CD14-positive monocyte (primary cell): ENCODE data around the gene VWA5B2. TPM values are rescaled to one million over a fixed set of nuclear protein-coding genes. Genes with fewer than 3 reads are reported as not detected.

Experiments
- DNase-seq, 3 donors: peaks; one replicate each; pipeline ENCODE4 v3.0.0-alpha.2; 2011 to 2022
- H2AFZ ChIP-seq: 2 replicates; pipeline ENCODE4 v1.6.0; 2012; ENCODE audit warnings: mild to moderate bottlenecking, low read depth, low read length, inconsistent platforms; ENCODE audit not compliant: insufficient read depth, poor library complexity, severe bottlenecking
- H3K27ac ChIP-seq, 2 donors: 1 replicate in 1 of 2; 2 replicates in 1 of 2; pipeline ENCODE4 v1.5.1; 2012 to 2013; ENCODE audit warnings: low read length in 2 of 2, control low read depth in 1 of 2, inconsistent platforms in 1 of 2, low read depth in 1 of 2, mild to moderate bottlenecking in 1 of 2
- H3K27me3 ChIP-seq, 2 donors: one replicate each; pipeline versions ENCODE4 v1.6.0 to v1.6.1; 2011 to 2013; ENCODE audit warnings: low read length in 2 of 2; ENCODE audit not compliant: control insufficient read depth in 2 of 2, insufficient read depth in 2 of 2
- H3K36me3 ChIP-seq, 2 donors: replicated peaks in 1 of 2; 1 replicate in 1 of 2; 2 replicates in 1 of 2; pipeline versions ENCODE4 v1.5.1 to v1.6.1; 2012 to 2013; ENCODE audit warnings: low read length in 2 of 2, control low read depth in 1 of 2, inconsistent platforms in 1 of 2, mild to moderate bottlenecking in 1 of 2; ENCODE audit not compliant: insufficient read depth in 2 of 2, control insufficient read depth in 1 of 2
- H3K4me1 ChIP-seq, 2 donors: 1 replicate in 1 of 2; 2 replicates in 1 of 2; pipeline versions ENCODE4 v1.5.1 to v1.6.1; 2012 to 2013; ENCODE audit warnings: low read length in 2 of 2, control low read depth in 1 of 2, inconsistent platforms in 1 of 2, mild to moderate bottlenecking in 1 of 2, moderate library complexity in 1 of 2; ENCODE audit not compliant: insufficient read depth in 2 of 2, control insufficient read depth in 1 of 2
- H3K4me2 ChIP-seq: replicated peaks from 2 replicates; pipeline ENCODE3; 2012; ENCODE audit warnings: low read length, moderate library complexity, mild to moderate bottlenecking; ENCODE audit not compliant: poor library complexity, severe bottlenecking; ENCODE audit errors: extremely low read depth
- H3K4me3 ChIP-seq, 3 experiments: fragments of 200-600 bp in 1 of 3; sonication (generic) in 1 of 3; replicated peaks in 1 of 3; 1 replicate in 2 of 3; 2 replicates in 1 of 3; pipeline ENCODE4 v1.5.1; 2011 to 2013; ENCODE audit warnings: low read length in 3 of 3, mild to moderate bottlenecking in 3 of 3, control low read depth in 2 of 3, low read depth in 2 of 3, inconsistent platforms in 1 of 3, moderate library complexity in 1 of 3
- H3K79me2 ChIP-seq: 2 replicates; pipeline ENCODE4 v1.6.0; 2012; ENCODE audit warnings: mild to moderate bottlenecking, control low read depth, inconsistent platforms, low read length, moderate library complexity; ENCODE audit not compliant: insufficient read depth
- H3K9ac ChIP-seq: 2 replicates; pipeline ENCODE4 v1.6.0; 2017; ENCODE audit warnings: low read length, mild to moderate bottlenecking; ENCODE audit not compliant: insufficient read depth, poor library complexity, severe bottlenecking
- H3K9me3 ChIP-seq, 2 donors: replicated peaks in 1 of 2; 1 replicate in 1 of 2; 2 replicates in 1 of 2; pipeline versions ENCODE4 v1.5.1 to v1.6.1; 2012 to 2013; ENCODE audit warnings: low read length in 2 of 2, control low read depth in 1 of 2; ENCODE audit not compliant: control insufficient read depth in 1 of 2, insufficient read depth in 1 of 2
- H4K20me1 ChIP-seq: 2 replicates; pipeline ENCODE4 v1.6.0; 2012; ENCODE audit warnings: mild to moderate bottlenecking, low read length, control low read depth, moderate library complexity; ENCODE audit not compliant: insufficient read depth
- H3K27ac Mint-ChIP-seq, 7 donors: one replicate each; pipeline ENCODE4 v1.8.0; 2020; ENCODE audit warnings: mild to moderate bottlenecking in 7 of 7, mixed read lengths in 7 of 7, moderate library complexity in 6 of 7, inconsistent platforms in 2 of 7
- H3K27me3 Mint-ChIP-seq, 3 donors: one replicate each; pipeline ENCODE4 v1.8.0; 2021 to 2022; ENCODE audit warnings: low read depth in 3 of 3, mild to moderate bottlenecking in 3 of 3, mixed read lengths in 3 of 3, moderate library complexity in 3 of 3, inconsistent platforms in 1 of 3
- H3K36me3 Mint-ChIP-seq, 2 donors: one replicate each; pipeline ENCODE4 v1.8.0; 2020; ENCODE audit warnings: mixed read lengths in 2 of 2, inconsistent platforms in 1 of 2, mild to moderate bottlenecking in 1 of 2
- H3K4me1 Mint-ChIP-seq: one replicate; pipeline ENCODE4 v1.8.0; 2020; ENCODE audit warnings: mild to moderate bottlenecking, mixed read lengths
- H3K4me3 Mint-ChIP-seq, 2 donors: one replicate each; pipeline ENCODE4 v1.8.0; 2020; ENCODE audit warnings: mild to moderate bottlenecking in 2 of 2, mixed read lengths in 2 of 2, moderate library complexity in 1 of 2
- H3K9me3 Mint-ChIP-seq, 7 donors: one replicate each; pipeline ENCODE4 v1.8.0; 2020 to 2022; ENCODE audit warnings: mixed read lengths in 7 of 7, mild to moderate bottlenecking in 6 of 7, moderate library complexity in 6 of 7, inconsistent platforms in 2 of 7
- WGBS: methylation state at CpG from one replicate; pipeline ENCODE4 v1.1.5; 2013; ENCODE audit warnings: missing lambda C conversion rate; ENCODE audit not compliant: insufficient coverage; 5-methylcytosine and 5-hydroxymethylcytosine counted together
- intact Hi-C, 2 donors: fragments of 100-400 bp; cut with micrococcal nuclease; formaldehyde crosslinking; loops; one replicate each; pipeline versions ENCODE4 v1.15.0 to v1.15.1; 2023
- polyA plus RNA-seq, 3 donors: library from polyadenylated mRNA; depleted of rRNA in 1 of 3; unstranded in 2 of 3; stranded (reverse) in 1 of 3; fragments of 300-500 nt in 2 of 3; fragments of >200 nt in 1 of 3; fragmentation: Illumina TruSeq in 2 of 3; gene quantifications; 1 replicate in 2 of 3; 2 replicates in 1 of 3; pipeline ENCODE4 v1.2.3, GENCODE V29; 2012 to 2021
- TF ChIP-seq, protein P1 (sequence below): fragments of 200-600 bp; IDR thresholded peaks from one replicate; pipeline ENCODE4 v1.8.0; 2022; ENCODE audit warnings: antibody characterized with exemption, mild to moderate bottlenecking

Gene VWA5B2
- polyA plus RNA-seq, 3 donors: 0.32 TPM; not detected in 2

DNA sequence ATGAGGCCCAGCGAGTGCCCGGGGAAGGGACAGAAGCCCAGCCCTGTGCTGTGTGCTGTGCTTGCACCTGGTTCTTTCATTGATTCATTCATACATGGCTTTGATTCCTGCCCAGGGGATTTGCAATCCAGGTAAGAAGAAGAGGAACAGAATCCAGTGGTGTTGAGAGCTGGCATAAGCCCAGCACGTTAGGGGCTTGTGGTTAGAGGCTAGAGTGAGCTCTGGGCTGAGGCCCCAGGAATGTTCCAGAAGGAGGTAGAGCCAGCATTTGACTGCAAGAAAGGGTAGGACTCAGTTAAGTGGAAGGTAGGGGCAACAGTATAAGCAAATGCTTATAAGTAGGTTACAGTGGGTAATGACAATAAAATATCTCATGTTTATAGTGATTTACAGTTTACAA is 2.3 kb downstream of the VWA5B2 start:
- Histone ChIP-seq H4K20me1 (no peaks in the 10 kb centered on the region), H3K27me3 (peaks cover 49 to 57% of the 10 kb centered on the region in 2 donors), H3K36me3 (no peaks in the 10 kb centered on the region), H3K4me1 (peaks cover 4 to 8% of the 10 kb centered on the region in 2 donors), H3K9me3 (peaks cover 0 to 15% of the 10 kb centered on the region in 2 donors), H3K4me2 (no peak overlapping the region), H3K27ac (no peak overlapping the region), H3K9ac (no peak overlapping the region), H2AFZ (no peak overlapping the region), H3K79me2 (no peaks in the 10 kb centered on the region), H3K4me3 (no peak overlapping the region)
- peak overlapping the region in 1 of 2 donors; percentile 81 for H3K4me3 Mint-ChIP-seq
- H3K36me3 Mint-ChIP-seq: no peaks in the 10 kb centered on the region
- no peak for DNase-seq
- WGBS: 58% methylated on average over 3 of the region's 3 CpGs
- H3K9me3 Mint-ChIP-seq: peaks cover 0 to 16% (median 6%) of the 10 kb centered on the region in 7 donors
- peaks cover 8% of the 10 kb centered on the region for H3K4me1 Mint-ChIP-seq
- TF ChIP-seq, protein P1, sequence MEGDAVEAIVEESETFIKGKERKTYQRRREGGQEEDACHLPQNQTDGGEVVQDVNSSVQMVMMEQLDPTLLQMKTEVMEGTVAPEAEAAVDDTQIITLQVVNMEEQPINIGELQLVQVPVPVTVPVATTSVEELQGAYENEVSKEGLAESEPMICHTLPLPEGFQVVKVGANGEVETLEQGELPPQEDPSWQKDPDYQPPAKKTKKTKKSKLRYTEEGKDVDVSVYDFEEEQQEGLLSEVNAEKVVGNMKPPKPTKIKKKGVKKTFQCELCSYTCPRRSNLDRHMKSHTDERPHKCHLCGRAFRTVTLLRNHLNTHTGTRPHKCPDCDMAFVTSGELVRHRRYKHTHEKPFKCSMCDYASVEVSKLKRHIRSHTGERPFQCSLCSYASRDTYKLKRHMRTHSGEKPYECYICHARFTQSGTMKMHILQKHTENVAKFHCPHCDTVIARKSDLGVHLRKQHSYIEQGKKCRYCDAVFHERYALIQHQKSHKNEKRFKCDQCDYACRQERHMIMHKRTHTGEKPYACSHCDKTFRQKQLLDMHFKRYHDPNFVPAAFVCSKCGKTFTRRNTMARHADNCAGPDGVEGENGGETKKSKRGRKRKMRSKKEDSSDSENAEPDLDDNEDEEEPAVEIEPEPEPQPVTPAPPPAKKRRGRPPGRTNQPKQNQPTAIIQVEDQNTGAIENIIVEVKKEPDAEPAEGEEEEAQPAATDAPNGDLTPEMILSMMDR: no peak
- H3K27ac Mint-ChIP-seq: peak overlapping the region in 1 of 7 donors; percentile 47
- H3K27me3 Mint-ChIP-seq: peaks cover 54 to 70% (median 57%) of the 10 kb centered on the region in 3 donors
- intact Hi-C loops: no loop called here

DNA sequence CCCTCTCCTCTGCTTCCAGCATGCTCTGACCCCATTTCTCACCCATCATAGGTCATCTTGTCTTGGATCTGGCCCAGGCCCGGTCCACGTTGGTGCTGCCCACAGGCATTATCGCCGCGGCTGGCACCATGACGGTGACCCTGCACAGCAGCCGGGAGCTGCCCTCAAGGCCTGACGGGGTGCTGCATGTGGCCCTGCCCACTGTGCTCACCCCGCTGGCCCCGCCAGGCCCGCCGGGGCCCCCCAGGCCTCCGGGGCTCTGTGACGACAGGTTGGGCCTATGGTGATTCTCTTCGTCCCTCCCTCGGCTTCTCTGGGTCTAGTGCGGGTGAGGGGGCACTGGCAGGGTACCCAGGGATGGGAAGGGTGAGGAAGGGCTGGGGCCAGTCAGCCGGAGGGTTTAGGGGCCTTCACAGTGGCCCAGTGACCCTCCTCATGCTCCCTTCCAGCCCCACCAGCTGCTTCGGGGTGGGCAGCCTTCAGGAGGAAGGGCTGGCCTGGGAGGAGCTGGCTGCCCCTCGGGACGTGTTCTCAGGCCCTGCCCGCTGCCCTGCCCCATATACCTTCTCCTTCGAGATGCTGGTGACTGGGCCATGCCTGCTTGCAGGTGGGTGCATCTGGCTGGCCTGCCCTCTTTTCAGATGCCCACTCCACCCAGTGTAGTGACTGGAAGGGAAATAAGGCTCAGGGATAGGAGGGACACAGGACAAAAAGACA is 3.9 kb downstream of the VWA5B2 start:
- H3K36me3 ChIP-seq: no peaks in the 10 kb centered on the region
- peaks cover 4 to 8% of the 10 kb centered on the region in 2 donors for H3K4me1 ChIP-seq
- H3K27me3 ChIP-seq: peaks cover 39 to 46% of the 10 kb centered on the region in 2 donors
- Mint-ChIP-seq H3K4me1 (peaks cover 8% of the 10 kb centered on the region), H3K36me3 (no peaks in the 10 kb centered on the region), H3K9me3 (peaks cover 0 to 13% (median 6%) of the 10 kb centered on the region in 7 donors), H3K27ac (peak overlapping the region in 1 of 7 donors; percentile 6), H3K4me3 (peak overlapping the region in 1 of 2 donors; percentile 30), H3K27me3 (peaks cover 43 to 56% (median 44%) of the 10 kb centered on the region in 3 donors)
- TF ChIP-seq, protein P1: no peak
- no peak overlapping the region for H3K9ac ChIP-seq
- 95% methylated on average over 22 of the region's 23 CpGs for WGBS
- H3K4me3 ChIP-seq: no peak overlapping the region
- no peak overlapping the region for H3K4me2 ChIP-seq
- H4K20me1 ChIP-seq: no peaks in the 10 kb centered on the region
- H3K9me3 ChIP-seq: peaks cover 0 to 15% of the 10 kb centered on the region in 2 donors
- intact Hi-C loops: no loop called here
- DNase-seq: no peak
- no peaks in the 10 kb centered on the region for H3K79me2 ChIP-seq
- no peak overlapping the region for H2AFZ ChIP-seq
- H3K27ac ChIP-seq: no peak overlapping the region
